Measurements from ENCODE around the gene HOXD11. TPM values are rescaled to one million over a fixed set of nuclear protein-coding genes. Genes with fewer than 3 reads are reported as not detected.

HOXD11 gene
- total RNA-seq, 1 donor from 2014 or later = not detected

DNA sequence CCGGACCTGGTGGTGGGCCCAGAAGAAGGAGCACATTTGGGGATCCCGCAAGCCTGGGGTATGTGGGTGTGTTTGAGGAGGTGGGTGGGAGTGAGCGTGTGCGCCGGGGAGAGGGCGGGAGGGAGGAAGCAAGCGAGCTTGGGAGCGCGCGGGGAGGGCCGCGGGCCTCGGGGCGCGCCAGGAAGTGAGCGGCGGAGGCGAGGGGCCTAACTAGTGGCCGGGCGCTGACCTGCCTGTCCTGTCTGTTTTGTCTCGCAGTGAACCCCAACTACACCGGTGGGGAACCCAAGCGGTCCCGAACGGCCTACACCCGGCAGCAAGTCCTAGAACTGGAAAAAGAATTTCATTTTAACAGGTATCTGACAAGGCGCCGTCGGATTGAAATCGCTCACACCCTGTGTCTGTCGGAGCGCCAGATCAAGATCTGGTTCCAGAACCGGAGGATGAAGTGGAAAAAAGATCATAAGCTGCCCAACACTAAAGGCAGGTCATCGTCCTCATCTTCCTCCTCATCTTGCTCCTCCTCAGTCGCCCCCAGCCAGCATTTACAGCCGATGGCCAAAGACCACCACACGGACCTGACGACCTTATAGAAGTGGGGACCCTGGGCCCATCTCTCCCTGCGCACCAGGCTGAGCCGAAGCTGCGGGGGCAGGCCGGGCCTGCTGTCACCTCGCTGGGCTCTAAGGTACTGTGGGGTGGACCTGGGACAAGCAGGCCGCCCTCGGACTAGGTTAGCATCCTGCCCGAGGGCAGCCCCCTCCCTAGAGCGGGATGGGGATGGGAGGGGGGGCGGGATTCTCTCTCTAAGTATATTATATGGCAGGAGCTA lies 45.5 kb downstream of the HOXD11 start:
- no peaks in the 10 kb centered on the region for H3K9me3 Mint-ChIP-seq
- H3K4me1 Mint-ChIP-seq = peaks cover 3% of the 10 kb centered on the region
- no peak overlapping the region for H3K4me3 Mint-ChIP-seq
- no peak for DNase-seq (ENCODE audit: low read depth, low spot score)
- no peak overlapping the region for H3K27ac Mint-ChIP-seq (ENCODE audit: unreplicated experiment)
- H3K36me3 Mint-ChIP-seq (ENCODE audit: low read depth) = no peaks in the 10 kb centered on the region
- TF ChIP-seq, protein P1, sequence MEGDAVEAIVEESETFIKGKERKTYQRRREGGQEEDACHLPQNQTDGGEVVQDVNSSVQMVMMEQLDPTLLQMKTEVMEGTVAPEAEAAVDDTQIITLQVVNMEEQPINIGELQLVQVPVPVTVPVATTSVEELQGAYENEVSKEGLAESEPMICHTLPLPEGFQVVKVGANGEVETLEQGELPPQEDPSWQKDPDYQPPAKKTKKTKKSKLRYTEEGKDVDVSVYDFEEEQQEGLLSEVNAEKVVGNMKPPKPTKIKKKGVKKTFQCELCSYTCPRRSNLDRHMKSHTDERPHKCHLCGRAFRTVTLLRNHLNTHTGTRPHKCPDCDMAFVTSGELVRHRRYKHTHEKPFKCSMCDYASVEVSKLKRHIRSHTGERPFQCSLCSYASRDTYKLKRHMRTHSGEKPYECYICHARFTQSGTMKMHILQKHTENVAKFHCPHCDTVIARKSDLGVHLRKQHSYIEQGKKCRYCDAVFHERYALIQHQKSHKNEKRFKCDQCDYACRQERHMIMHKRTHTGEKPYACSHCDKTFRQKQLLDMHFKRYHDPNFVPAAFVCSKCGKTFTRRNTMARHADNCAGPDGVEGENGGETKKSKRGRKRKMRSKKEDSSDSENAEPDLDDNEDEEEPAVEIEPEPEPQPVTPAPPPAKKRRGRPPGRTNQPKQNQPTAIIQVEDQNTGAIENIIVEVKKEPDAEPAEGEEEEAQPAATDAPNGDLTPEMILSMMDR (conservative IDR thresholded peaks at IDR 0.05) = no peak
- H3K27me3 Mint-ChIP-seq (ENCODE audit: low read depth) = peaks cover 99% of the 10 kb centered on the region

DNA sequence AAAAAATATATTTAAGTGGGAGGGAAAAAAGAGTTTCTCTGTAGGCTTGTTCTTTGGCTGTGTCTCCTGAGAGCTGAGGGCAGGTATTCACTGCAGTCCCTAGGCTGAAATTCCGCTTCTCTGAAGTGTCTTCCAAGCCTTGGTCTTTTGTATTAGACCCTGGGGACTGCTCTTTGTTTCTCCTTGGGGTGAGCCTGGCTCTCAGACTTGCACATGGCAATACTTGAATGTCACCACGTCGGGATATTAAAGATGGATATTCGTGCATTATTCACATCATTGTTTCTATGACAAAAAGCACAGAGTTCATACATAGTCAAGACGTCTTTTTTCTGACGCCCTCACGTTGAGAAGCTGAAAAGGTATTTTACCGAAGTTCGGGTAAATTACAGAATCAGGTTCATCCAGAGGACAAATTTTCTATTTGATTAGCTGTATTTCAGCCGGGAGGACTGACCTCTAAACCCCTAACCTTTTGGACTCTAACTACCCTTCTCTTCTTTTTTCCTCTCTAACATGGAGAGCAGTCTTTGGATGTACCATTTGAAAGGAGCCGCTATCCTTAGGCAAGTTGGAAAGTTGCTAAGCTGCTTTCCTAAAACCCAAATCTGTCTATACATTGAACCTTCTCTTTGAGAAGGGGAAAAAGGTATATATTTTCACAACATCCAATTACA lies 47.6 kb downstream of the HOXD11 start:
- Mint-ChIP-seq H3K27me3 (ENCODE audit: low read depth) (peaks cover 99% of the 10 kb centered on the region), H3K27ac (ENCODE audit: unreplicated experiment) (no peak overlapping the region), H3K4me3 (no peak overlapping the region), H3K4me1 (peaks cover 12% of the 10 kb centered on the region), H3K9me3 (no peaks in the 10 kb centered on the region), H3K36me3 (ENCODE audit: low read depth) (no peaks in the 10 kb centered on the region)
- DNase-seq (ENCODE audit: low read depth, low spot score) = no peak
- TF ChIP-seq, protein P1 (conservative IDR thresholded peaks at IDR 0.05) = no peak

DNA sequence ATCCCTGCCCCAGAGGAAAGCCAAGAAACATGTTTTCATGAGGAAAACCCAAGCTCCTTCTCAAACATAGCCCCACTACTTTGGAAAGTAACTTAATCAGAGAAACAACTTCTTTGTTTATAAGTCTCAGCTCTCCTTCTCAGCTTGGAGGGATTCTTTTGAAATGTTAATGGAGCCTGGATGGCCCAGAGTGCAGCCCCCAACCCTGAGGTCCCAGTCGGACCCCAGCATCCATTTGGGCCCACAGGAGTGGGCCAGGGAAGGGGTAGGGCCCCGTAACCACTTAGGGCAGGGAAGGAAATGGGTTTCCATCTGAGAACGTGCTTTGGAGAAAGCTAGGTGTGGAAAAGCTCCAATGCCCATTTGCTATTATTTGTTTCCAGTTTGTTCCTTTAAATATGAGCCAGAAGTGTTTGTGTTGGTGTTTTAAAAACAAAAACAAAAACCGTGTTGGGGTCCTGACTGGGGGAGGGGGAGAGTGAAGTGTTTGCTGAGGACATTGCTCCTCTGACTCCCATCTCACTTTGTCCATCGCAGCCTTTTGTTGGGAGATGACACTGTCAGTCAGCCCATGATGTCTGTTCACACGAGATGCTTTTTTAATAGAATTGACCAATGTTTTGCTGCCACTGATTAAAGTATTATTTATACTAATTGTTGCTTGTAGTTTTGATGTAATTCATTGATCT lies 48.4 kb downstream of the HOXD11 start:
- TF ChIP-seq, protein P1 (conservative IDR thresholded peaks at IDR 0.05) = no peak
- no peak overlapping the region for H3K27ac Mint-ChIP-seq (ENCODE audit: unreplicated experiment)
- H3K27me3 Mint-ChIP-seq (ENCODE audit: low read depth) = peaks cover 99% of the 10 kb centered on the region
- no peak for DNase-seq (ENCODE audit: low read depth, low spot score)
- H3K4me3 Mint-ChIP-seq = no peak overlapping the region
- H3K36me3 Mint-ChIP-seq (ENCODE audit: low read depth) = no peaks in the 10 kb centered on the region
- no peaks in the 10 kb centered on the region for H3K9me3 Mint-ChIP-seq
- H3K4me1 Mint-ChIP-seq = peaks cover 12% of the 10 kb centered on the region

DNA sequence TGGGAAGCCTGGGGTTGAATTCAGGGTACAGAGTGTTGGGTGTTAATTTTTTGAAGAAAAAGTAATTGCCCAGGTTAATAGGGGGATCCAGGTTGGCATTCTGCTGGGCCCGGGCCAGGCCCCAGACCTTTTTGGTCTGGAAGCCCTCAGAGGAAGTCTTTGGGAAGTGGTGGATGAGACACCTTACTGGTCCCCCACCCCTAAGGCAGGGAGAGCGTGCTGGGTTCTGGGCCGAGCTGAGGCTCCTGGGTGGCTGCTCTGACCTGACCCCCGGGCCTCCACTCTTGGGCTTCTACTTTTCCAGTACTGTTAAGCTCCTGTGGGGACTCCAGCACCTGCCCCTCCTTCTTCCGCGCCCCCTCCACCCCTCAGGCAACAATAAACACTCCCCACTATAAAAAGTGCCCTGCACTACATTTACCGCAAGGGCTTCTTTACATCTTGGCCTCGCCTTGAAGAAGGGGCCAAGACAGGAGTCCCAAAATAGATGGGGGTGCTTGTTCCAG lies 49.3 kb downstream of the HOXD11 start:
- H3K9me3 Mint-ChIP-seq = no peaks in the 10 kb centered on the region
- no peak overlapping the region for H3K27ac Mint-ChIP-seq (ENCODE audit: unreplicated experiment)
- peaks cover 12% of the 10 kb centered on the region for H3K4me1 Mint-ChIP-seq
- DNase-seq (ENCODE audit: low read depth, low spot score) = no peak
- TF ChIP-seq, protein P1 (conservative IDR thresholded peaks at IDR 0.05) = no peak
- H3K4me3 Mint-ChIP-seq = peak overlapping the region; percentile 22
- H3K27me3 Mint-ChIP-seq (ENCODE audit: low read depth) = peaks cover 99% of the 10 kb centered on the region
- no peaks in the 10 kb centered on the region for H3K36me3 Mint-ChIP-seq (ENCODE audit: low read depth)

DNA sequence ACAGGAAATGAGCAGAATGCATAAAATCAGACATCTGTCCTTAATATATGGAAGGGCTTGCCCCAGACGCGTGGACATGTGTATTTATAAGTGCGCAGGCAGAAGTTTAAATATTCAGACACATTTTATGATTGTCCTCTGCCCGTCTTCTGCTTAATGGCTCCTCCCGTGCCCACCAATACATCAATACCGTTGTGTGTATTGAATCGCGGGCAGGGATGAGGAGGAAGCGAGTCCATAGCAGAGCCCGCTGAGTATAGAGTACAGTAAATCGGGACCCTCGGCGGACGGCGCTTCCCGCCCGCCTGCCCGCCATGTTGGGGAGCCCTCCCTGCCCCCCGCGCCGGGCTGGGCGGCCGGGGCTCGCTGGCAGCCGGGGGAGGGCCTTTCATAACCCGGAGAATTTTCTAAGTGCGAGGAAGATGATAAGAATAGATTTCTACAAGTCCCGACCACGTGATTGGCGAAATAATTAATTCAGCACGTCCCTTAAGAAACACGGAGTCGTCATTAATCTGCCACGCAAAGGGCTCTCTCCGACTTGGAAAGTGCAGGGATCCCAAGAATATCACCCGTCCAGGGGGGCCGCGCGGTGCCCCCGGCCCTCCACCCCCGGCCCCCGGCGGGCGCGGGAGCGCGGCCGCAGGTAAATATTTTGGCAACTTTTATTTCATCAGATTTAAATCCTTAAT lies 49.9 kb downstream of the HOXD11 start, which contains the start of gene HOXD3:
HOXD3 (plus strand) TSS at position 501 of the 692 bp plus-strand sequence. CDS start 11,808 bp downstream, outside the sequence.
- H3K36me3 Mint-ChIP-seq (ENCODE audit: low read depth) = peaks cover 3% of the 10 kb centered on the region
- peak within 1 kb of the TSS; percentile 30 for H3K27ac Mint-ChIP-seq (ENCODE audit: unreplicated experiment)
- H3K4me3 Mint-ChIP-seq = peak within 1 kb of the TSS; percentile 78
- H3K27me3 Mint-ChIP-seq (ENCODE audit: low read depth) = peaks cover 100% of the 10 kb centered on the region
- DNase-seq (ENCODE audit: low read depth, low spot score) = no peak
- TF ChIP-seq, protein P1 (conservative IDR thresholded peaks at IDR 0.05) = no peak
- H3K9me3 Mint-ChIP-seq = no peaks in the 10 kb centered on the region
- peaks cover 12% of the 10 kb centered on the region for H3K4me1 Mint-ChIP-seq
